Fibroblast of villous mesenchyme (primary cell): Measurements from ENCODE around the gene STON2. TPM values are rescaled to one million over a fixed set of nuclear protein-coding genes. Genes with fewer than 3 reads are reported as not detected.

Experiments used
- DNase-seq: peaks from one replicate; pipeline ENCODE4 v3.0.0-alpha.2; 2010; ENCODE audit warnings: low read depth
- H3K4me3 ChIP-seq: 2 replicates; pipeline ENCODE4 v1.5.1; 2011; ENCODE audit warnings: low read depth, mild to moderate bottlenecking, low read length
- CTCF ChIP-seq: IDR thresholded peaks from 2 replicates; pipeline ENCODE4 v1.5.1; 2012; ENCODE audit warnings: low read depth, mild to moderate bottlenecking, low read length; ENCODE audit not compliant: insufficient read depth
- total RNA-seq: library from RNA; depleted of rRNA; stranded (reverse); fragments of >200 nt; gene quantifications from 2 replicates; pipeline ENCODE4 v1.2.3, GENCODE V29; 2012

The STON2 gene
- total RNA-seq, 1 donor: not detected

- no peak overlapping the region for H3K4me3 ChIP-seq
- no peak for TF ChIP-seq CTCF
- no peak for DNase-seq
Observed at GRCh38 chr14:81298911-81299310, 101.2 kb downstream of the STON2 start.

- DNase-seq: no peak
- TF ChIP-seq CTCF: no peak
- no peak overlapping the region for H3K4me3 ChIP-seq
Observed at GRCh38 chr14:81298122-81298521, 102.0 kb downstream of the STON2 start.

GRCh38 chr14:81295958-81296923, 103.9 kb downstream of the STON2 start:
- TF ChIP-seq CTCF: no peak
- no peak overlapping the region for H3K4me3 ChIP-seq
- no peak for DNase-seq

DNA sequence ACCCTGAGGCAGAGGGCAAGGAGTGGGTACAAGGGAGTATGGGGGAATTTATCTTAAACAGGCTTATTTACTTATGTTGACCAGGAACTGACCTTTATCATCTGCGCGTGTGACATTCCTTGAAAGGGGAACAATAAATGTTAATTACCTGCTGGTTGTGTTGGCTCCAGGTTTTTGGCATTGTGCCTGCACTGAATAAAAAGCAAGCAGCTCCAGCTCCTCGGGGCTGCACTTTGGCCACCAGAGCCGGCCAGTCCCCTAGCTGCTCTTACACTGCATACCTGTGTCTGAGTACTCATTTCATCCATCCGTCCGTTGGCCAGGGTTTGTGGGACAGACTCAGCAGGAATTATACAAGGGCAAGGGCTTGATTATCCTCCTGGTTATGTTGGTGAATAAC, 110.6 kb downstream of the STON2 start:
- TF ChIP-seq CTCF: no peak
- no peak for DNase-seq
- H3K4me3 ChIP-seq: no peak overlapping the region

GRCh38 chr14:81286574-81287370, 113.4 kb downstream of the STON2 start:
- no peak overlapping the region for H3K4me3 ChIP-seq
- no peak for TF ChIP-seq CTCF
- DNase-seq: no peak

DNA sequence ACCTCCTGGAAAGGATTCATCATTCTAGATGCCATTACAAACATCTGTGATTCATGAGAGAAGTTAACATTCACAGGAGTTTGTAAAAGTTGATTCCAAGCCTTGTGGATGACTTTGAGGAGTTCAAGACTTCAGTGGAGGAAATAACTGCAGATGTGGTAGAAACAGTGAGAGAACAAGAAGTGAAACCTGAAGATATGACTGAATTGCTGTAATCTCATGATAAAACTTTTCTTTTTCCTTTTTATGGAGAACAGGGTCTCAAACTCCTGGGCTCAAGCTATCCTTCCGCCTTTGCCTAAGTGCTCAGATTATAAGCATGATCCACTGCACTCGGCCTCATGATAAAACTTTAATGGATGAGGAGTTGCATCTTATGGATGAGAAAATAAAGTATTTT, 114.9 kb downstream of the STON2 start:
- no peak for DNase-seq
- no peak overlapping the region for H3K4me3 ChIP-seq
- TF ChIP-seq CTCF: no peak
